ENCODE data around the gene FSTL4.

FSTL4 gene

DNA sequence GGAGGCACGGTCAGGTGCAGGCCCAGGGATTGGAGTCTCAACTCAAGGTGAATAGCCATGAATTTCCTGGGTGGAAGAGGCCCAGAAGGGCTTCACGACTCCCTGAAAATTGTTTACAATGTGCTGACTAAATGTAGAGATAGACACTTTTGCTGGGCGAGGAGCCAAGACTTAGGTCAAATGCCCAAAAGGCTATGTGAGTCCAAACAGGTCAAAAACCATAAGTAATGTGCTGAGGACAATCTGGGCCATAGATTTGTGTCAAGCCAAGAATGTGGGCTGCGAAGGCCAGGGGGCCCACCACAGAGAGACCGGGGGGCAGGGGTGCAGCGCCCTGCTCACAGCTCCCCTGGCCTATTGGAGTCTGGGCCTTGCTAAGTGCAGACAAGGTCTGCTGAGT lies 362.7 kb downstream of the FSTL4 start:
- DNase-seq: no peak
- Mint-ChIP-seq H3K4me1 (ENCODE audit: low read depth) (peaks cover 11% of the 10 kb centered on the region), H3K36me3 (ENCODE audit: low read depth) (no peaks in the 10 kb centered on the region), H3K4me3 (no peak overlapping the region), H3K27ac (no peak overlapping the region), H3K9me3 (no peaks in the 10 kb centered on the region), H3K27me3 (no peaks in the 10 kb centered on the region)

GRCh38 chr5:133247881-133248624 lies 364.3 kb downstream of the FSTL4 start:
- H3K27ac Mint-ChIP-seq: no peak overlapping the region
- DNase-seq: no peak
- peaks cover 23% of the 10 kb centered on the region for H3K4me1 Mint-ChIP-seq (ENCODE audit: low read depth)

DNA sequence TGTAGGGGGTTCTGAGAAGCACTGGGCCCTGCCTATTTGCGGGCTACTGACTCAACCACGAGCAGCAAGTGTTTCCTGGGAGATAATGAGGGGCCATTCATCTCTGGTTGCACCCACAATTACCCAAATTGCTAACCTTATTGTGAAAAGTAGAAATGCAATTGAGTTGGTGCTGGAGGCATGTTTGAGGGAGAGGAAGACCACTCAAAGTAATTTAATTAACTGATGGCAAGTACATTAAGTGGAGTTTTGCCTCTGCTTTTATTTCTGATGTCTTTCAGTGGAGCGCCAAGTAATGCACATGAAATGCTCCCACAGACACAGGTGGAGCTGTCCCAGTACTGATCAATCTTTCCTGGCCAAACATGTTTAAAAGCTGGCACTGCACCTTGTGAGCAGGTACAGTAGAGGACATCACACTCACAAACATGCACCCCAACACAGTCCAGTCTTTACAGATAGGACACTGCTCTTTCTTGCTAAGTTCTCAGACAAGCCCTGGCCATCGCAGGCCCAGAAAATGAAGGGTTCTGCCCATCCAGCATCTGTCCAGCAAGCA lies 365.1 kb downstream of the FSTL4 start:
- Mint-ChIP-seq H3K36me3 (ENCODE audit: low read depth) (no peaks in the 10 kb centered on the region), H3K4me3 (no peak overlapping the region), H3K27ac (no peak overlapping the region), H3K9me3 (no peaks in the 10 kb centered on the region), H3K27me3 (no peaks in the 10 kb centered on the region), H3K4me1 (ENCODE audit: low read depth) (peaks cover 23% of the 10 kb centered on the region)
- DNase-seq: no peak

More at GRCh38 chr5:133247881-133248624, 364.3 kb downstream of the FSTL4 start:
- H3K9me3 Mint-ChIP-seq: no peaks in the 10 kb centered on the region
- H3K27me3 Mint-ChIP-seq: no peaks in the 10 kb centered on the region
- no peaks in the 10 kb centered on the region for H3K36me3 Mint-ChIP-seq (ENCODE audit: low read depth)
- no peak overlapping the region for H3K4me3 Mint-ChIP-seq

GRCh38 chr5:133246376-133247150 lies 365.8 kb downstream of the FSTL4 start:
- no peaks in the 10 kb centered on the region for H3K9me3 Mint-ChIP-seq
- H3K27me3 Mint-ChIP-seq: no peaks in the 10 kb centered on the region
- H3K4me3 Mint-ChIP-seq: no peak overlapping the region
- peaks cover 23% of the 10 kb centered on the region for H3K4me1 Mint-ChIP-seq (ENCODE audit: low read depth)
- DNase-seq: no peak
- no peak overlapping the region for H3K27ac Mint-ChIP-seq
- no peaks in the 10 kb centered on the region for H3K36me3 Mint-ChIP-seq (ENCODE audit: low read depth)

DNA sequence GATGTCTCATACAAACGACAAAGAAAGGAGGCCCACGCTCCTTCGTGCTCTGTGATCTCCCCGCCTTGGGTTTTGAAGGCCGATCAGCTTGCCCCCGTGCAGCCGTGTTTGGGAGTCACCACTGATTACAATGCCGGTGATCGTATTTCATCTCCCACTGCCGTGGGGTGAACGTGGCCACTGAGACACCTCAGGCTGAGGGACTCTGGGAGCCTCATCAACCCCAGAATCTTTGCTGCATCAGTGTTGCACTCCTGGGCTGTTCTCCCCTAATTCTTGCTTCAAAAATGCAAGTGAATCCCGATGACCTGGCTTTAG lies 366.3 kb downstream of the FSTL4 start:
- no peaks in the 10 kb centered on the region for H3K27me3 Mint-ChIP-seq
- H3K4me1 Mint-ChIP-seq (ENCODE audit: low read depth): peaks cover 24% of the 10 kb centered on the region
- H3K36me3 Mint-ChIP-seq (ENCODE audit: low read depth): no peaks in the 10 kb centered on the region
- no peak overlapping the region for H3K27ac Mint-ChIP-seq
- no peak for DNase-seq
- no peaks in the 10 kb centered on the region for H3K9me3 Mint-ChIP-seq
- H3K4me3 Mint-ChIP-seq: no peak overlapping the region

DNA sequence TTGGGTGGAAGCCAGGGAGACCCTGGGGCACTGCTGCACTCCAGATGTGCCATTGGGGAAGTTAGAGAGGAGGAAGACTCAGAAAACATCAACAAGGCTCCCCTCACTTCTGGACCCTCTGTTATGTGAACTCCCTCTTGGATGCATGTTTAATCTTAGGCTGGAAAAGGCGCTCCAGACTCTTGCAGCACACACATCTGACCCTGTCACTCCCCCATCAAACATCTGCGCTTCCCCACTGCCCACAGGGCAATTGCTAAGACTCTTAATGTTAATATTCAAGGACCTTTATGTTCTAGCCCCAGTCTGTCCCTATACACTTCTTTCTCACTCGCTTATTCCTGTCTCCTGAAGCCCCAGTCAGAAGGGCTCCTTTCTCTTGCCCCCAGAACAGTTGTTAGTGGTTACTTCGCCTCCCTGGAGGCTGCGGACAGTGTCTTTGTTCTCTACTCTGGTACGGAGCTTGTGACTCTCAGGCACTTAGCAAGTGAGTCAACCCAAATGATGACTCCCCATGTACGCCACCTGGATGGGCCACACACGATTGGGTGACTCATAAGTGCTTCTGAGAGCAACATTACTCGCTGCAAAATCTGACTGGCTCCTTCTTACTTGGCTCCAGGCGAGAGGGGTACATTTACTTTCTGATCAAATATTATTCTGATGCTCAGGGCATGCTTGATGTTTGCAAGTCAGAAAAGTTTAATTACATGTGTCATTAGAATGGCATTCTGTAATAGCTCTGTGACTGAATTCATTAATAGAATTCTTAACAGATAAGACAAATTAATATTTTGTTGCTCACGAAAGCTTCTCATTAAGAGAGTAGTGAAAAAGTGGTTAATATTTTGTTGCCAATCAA lies 366.9 kb downstream of the FSTL4 start:
- Mint-ChIP-seq H3K36me3 (ENCODE audit: low read depth) (no peaks in the 10 kb centered on the region), H3K4me3 (no peak overlapping the region), H3K27me3 (no peaks in the 10 kb centered on the region), H3K9me3 (no peaks in the 10 kb centered on the region), H3K27ac (peak overlapping the region; percentile 7), H3K4me1 (ENCODE audit: low read depth) (peaks cover 30% of the 10 kb centered on the region)
- DNase-seq: no peak

- no peaks in the 10 kb centered on the region for H3K27me3 Mint-ChIP-seq
- H3K36me3 Mint-ChIP-seq (ENCODE audit: low read depth): no peaks in the 10 kb centered on the region
- no peak overlapping the region for H3K27ac Mint-ChIP-seq
- no peaks in the 10 kb centered on the region for H3K9me3 Mint-ChIP-seq
- no peak overlapping the region for H3K4me3 Mint-ChIP-seq
- H3K4me1 Mint-ChIP-seq (ENCODE audit: low read depth): peaks cover 34% of the 10 kb centered on the region
- no peak for DNase-seq
Observed at GRCh38 chr5:133244242-133244641, 368.1 kb downstream of the FSTL4 start.

DNA sequence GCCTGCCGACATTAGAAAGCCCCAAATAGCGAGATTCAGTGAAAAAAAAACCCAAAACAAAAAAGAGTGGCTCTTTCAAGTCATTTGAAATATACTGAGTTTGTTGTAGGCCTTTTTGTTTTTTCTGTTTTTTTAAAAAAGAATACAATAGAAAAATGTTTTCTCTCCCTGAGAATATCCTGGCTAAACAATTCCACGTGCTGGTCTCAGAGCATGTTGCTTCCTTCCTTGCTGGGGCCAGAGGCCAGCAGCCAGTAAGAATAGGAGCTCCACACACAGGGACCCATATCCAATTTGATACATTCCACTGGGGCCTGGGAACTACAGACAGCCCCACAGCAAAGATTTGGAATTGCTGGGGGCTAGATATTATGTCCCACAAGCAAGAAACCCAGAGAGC lies 369.1 kb downstream of the FSTL4 start:
- Mint-ChIP-seq H3K4me3 (no peak overlapping the region), H3K27ac (no peak overlapping the region), H3K36me3 (ENCODE audit: low read depth) (no peaks in the 10 kb centered on the region), H3K9me3 (no peaks in the 10 kb centered on the region), H3K27me3 (no peaks in the 10 kb centered on the region), H3K4me1 (ENCODE audit: low read depth) (peaks cover 34% of the 10 kb centered on the region)
- DNase-seq: no peak

DNA sequence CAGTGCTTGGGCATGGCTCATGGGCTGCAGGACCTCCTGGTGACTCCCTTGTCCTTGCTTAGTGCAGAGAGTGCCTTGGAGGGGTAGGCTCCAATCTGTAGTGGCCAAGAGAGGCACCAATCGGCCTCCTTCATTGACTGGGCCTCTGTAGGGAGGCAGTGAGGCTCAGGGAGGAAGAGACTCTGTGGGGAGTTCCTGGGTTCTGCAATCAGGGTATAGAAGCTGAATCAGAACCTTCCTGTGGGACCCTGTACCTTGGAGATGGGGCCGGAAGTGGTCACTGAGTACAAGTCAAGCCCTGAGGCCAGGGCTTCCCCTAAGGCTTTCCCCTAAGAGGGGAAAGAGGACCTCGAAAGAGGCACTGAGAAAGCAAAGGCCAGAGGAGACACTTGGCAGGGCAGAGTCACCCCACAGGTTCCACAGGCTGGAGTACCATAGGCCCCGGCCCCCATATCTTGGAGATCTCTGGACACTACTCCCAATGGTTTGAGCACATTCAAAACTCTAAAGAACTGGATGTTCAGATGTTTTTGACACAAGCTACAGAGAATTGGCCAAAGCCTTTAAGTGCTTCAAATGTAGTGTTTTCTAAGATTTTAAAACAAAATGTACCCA lies 370.0 kb downstream of the FSTL4 start:
- Mint-ChIP-seq H3K27me3 (no peaks in the 10 kb centered on the region), H3K4me3 (no peak overlapping the region)
- DNase-seq: no peak

DNA sequence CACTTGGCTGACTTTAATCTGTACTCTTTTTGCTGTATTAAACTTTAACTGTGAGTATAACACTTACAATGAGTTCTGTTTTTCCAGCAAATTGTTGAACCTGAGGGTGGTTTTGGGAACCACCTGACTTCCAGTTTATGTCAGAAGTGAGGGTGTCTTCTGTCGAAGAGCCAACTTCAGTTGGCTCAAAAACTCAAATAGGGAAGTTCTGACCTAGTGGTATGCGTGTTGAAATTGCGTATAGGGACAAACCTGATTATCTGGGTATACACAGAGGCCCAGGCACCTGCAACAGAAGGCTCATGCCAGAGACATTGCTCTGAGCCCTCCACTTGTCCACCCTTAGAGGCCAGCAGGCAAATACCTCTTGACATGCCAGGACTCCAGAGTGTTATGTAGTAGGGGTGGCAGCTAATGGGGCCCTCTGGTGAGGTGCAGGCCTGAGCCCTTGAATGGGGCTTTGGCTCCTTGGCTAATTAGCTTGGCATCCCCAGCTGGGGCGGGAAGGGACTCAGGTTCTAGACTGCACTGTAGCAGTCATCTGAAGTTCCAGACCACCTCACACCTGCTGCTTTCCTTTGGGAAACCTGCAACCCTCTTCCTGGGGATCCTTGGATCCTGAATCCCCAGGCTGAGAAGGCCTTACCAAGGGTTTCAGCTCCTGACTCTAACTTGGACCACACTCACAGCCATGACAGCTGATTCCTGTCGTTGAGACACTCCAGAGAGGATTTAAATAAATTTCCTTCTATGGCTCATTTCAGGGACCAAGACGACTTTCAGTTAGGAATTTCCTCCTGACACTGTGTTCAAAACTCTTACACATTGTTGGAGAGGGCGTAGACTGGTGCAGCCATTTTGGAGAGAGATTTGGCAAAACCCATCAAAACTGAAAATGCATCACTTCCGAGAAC lies 370.9 kb downstream of the FSTL4 start:
- H3K9me3 Mint-ChIP-seq: no peaks in the 10 kb centered on the region
- no peak overlapping the region for H3K27ac Mint-ChIP-seq
- H3K27me3 Mint-ChIP-seq: no peaks in the 10 kb centered on the region
- peaks cover 31% of the 10 kb centered on the region for H3K4me1 Mint-ChIP-seq (ENCODE audit: low read depth)
- H3K4me3 Mint-ChIP-seq: no peak overlapping the region
- no peak for DNase-seq
- H3K36me3 Mint-ChIP-seq (ENCODE audit: low read depth): no peaks in the 10 kb centered on the region

More for the DNA sequence above, 370.0 kb downstream of the FSTL4 start:
- peaks cover 34% of the 10 kb centered on the region for H3K4me1 Mint-ChIP-seq (ENCODE audit: low read depth)
- no peaks in the 10 kb centered on the region for H3K36me3 Mint-ChIP-seq (ENCODE audit: low read depth)
- H3K27ac Mint-ChIP-seq: no peak overlapping the region
- H3K9me3 Mint-ChIP-seq: no peaks in the 10 kb centered on the region

DNA sequence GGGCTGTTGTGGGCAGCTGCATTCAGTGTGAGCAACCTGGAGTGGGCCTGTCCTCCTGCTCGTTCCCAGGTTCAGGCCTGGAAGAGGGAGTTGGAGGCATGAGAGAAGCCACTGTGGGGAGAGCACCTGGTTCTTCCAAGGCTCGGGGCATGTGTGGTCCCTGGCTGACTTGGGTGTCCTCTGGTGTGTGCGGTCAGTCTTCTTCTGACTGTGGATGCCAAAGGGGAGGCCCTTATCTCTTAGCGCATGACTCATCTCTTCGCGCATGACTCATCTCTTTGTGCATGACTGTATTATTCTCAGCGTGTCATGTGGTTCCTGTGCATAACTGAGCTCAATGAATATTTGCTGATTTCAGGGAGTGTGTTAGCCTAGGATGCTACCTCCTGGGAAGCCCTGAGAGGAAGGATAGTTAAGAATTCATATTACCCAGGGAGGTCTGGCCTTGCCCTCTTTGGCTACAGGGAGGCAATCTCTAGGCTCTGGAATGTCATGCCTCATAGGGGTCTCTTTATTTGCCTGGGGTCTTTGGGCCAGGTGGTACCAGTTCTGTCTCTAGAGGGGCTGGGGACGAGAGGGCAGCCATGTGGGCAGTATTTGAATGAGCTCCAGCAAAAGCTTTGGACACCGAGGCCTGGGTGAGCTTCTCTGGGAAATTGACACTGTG lies 371.8 kb downstream of the FSTL4 start:
- no peaks in the 10 kb centered on the region for H3K27me3 Mint-ChIP-seq
- H3K27ac Mint-ChIP-seq: peak overlapping the region; percentile 50
- no peak overlapping the region for H3K4me3 Mint-ChIP-seq
- no peak for DNase-seq
- peaks cover 27% of the 10 kb centered on the region for H3K4me1 Mint-ChIP-seq (ENCODE audit: low read depth)
- no peaks in the 10 kb centered on the region for H3K9me3 Mint-ChIP-seq
- no peaks in the 10 kb centered on the region for H3K36me3 Mint-ChIP-seq (ENCODE audit: low read depth)

- H3K36me3 Mint-ChIP-seq (ENCODE audit: low read depth): no peaks in the 10 kb centered on the region
- peaks cover 14% of the 10 kb centered on the region for H3K4me1 Mint-ChIP-seq (ENCODE audit: low read depth)
- H3K27me3 Mint-ChIP-seq: no peaks in the 10 kb centered on the region
- no peak overlapping the region for H3K27ac Mint-ChIP-seq
- H3K4me3 Mint-ChIP-seq: no peak overlapping the region
- DNase-seq: no peak
- H3K9me3 Mint-ChIP-seq: no peaks in the 10 kb centered on the region
Observed at GRCh38 chr5:133238426-133239205, 373.7 kb downstream of the FSTL4 start.

Measured in activated T-cell treated with anti-CD3 and anti-CD28 coated beads, Interleukin-2, amount 50 U/mL, for 24 hours (primary cell).